ENCODE measurements around the gene MVB12B. TPM values are rescaled to one million over a fixed set of nuclear protein-coding genes. Genes with fewer than 3 reads are reported as not detected.

Gene MVB12B
- total and polyA plus RNA-seq, 8 donors: 2.6 to 6.7 (median 4.0) TPM

- WGBS, 2 donors: 99 to 100% methylated on average over 2 of the region's 2 CpGs
- no peak overlapping the region for H3K27ac ChIP-seq
- ATAC-seq: no peak
- no peak overlapping the region for H3K4me3 ChIP-seq
- no peaks in the 10 kb centered on the region for H3K4me1 ChIP-seq
- no peaks in the 10 kb centered on the region for H3K36me3 ChIP-seq
- no peak for FAIRE-seq
- intact Hi-C loops (cut with DNase I): no loop called here
- no peak for TF ChIP-seq CTCF (IDR thresholded peaks at IDR 0.05)
- DNase-seq: no peak
- no peaks in the 10 kb centered on the region for H3K27me3 ChIP-seq
- no peaks in the 10 kb centered on the region for H3K9me3 ChIP-seq
Observed at GRCh38 chr9:126417684-126418083, 91.1 kb downstream of the MVB12B start.

DNA sequence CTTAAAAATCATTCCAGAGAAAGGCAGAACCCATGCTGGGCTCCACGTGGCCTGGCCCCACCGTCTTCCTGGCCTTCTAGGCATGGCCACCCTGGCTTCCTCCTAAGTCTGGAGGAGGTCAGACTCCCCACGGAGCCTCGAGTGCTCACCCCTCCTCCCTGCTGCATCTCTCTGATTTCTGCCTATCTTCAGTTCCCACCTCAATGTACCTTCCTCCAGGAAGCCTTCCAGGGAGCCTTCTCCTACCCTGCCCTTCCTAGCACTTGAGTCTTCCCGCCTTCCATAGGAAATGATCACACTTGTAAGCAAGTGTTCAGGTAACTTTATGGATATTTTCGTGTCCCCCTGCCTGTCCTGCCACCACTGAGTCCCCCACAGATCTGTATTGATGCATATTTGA, 92.0 kb downstream of the MVB12B start:
- Histone ChIP-seq H3K27ac (no peak overlapping the region), H3K4me1 (no peaks in the 10 kb centered on the region), H3K9me3 (no peaks in the 10 kb centered on the region), H3K27me3 (no peaks in the 10 kb centered on the region), H3K36me3 (no peaks in the 10 kb centered on the region), H3K4me3 (no peak overlapping the region)
- DNase-seq (no peak), ATAC-seq (no peak), FAIRE-seq (no peak)
- intact Hi-C loops (cut with DNase I): no loop called here
- TF ChIP-seq CTCF (IDR thresholded peaks at IDR 0.05): no peak
- WGBS, 2 donors: 85 to 97% methylated on average over 6 of the region's 6 CpGs

- no peaks in the 10 kb centered on the region for H3K9me3 ChIP-seq
- intact Hi-C loops (cut with DNase I): no loop called here
- 32 to 40% methylated on average over 6 of the region's 6 CpGs for WGBS, 2 donors
- TF ChIP-seq CTCF (IDR thresholded peaks at IDR 0.05): no peak
- H3K4me3 ChIP-seq: no peak overlapping the region
- FAIRE-seq (no peak), DNase-seq (no peak), ATAC-seq (peak in 2 of 4 donors; percentile 5 to 17)
- no peak overlapping the region for H3K27ac ChIP-seq
- no peaks in the 10 kb centered on the region for H3K36me3 ChIP-seq
- no peaks in the 10 kb centered on the region for H3K27me3 ChIP-seq
- no peaks in the 10 kb centered on the region for H3K4me1 ChIP-seq
Observed at GRCh38 chr9:126419475-126419874, 92.8 kb downstream of the MVB12B start.

- H3K36me3 ChIP-seq: no peaks in the 10 kb centered on the region
- H3K27me3 ChIP-seq: no peaks in the 10 kb centered on the region
- no peaks in the 10 kb centered on the region for H3K9me3 ChIP-seq
- intact Hi-C loops (cut with DNase I): no loop called here
- WGBS, 2 donors: 87 to 94% methylated on average over 7 of the region's 7 CpGs
- no peak for TF ChIP-seq CTCF (IDR thresholded peaks at IDR 0.05)
- no peaks in the 10 kb centered on the region for H3K4me1 ChIP-seq
- H3K4me3 ChIP-seq: no peak overlapping the region
- DNase-seq (no peak), ATAC-seq (no peak), FAIRE-seq (no peak)
- H3K27ac ChIP-seq: peak overlapping the region in 1 of 4 donors; percentile 30
Observed at GRCh38 chr9:126420135-126420534, 93.5 kb downstream of the MVB12B start.

DNA sequence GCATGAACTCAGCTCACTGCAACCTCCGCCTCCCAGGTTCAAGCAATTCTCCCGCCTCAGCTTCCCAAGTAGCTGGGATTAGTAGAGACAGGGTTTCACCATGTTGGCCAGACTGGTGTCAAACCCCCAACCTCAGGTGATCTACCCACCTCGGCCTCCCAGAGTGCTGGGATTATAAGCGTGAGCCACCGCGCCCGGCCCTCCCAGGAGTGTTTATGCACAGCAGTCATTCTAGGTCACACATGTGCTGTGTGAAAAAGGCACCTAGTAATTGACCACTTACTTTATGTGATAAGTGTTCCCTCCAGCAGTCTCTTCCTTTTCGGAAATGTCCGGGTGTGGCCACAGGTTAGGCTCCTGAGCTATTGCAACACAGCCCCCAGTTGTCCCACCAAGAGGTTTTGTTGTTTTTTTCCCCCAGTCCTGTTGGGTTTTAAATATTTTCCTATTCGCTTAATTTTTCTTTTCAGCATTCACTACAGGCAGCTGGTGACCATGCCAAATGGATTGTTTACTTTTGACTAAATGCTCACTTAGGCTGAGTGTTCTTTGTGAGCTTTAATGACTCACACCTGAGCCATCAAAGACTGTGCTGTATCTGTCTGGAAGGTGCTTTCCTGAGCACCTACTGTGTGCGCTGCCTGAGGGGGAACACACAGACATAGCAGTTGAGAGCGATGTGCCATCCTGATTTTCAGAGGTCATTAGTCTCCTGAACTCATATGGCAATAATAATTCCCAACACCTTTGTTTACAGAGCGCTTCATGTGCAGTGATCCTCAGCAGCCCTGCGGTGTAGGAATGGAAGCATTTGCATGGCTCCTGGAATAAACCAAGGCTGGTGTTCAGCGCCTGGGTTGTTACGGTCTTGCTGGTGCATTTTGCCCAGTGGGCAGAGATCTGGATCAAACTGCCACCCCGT, 94.3 kb downstream of the MVB12B start:
- intact Hi-C loops (cut with DNase I): no loop called here
- no peaks in the 10 kb centered on the region for H3K27me3 ChIP-seq
- no peak for FAIRE-seq
- ATAC-seq: peak; percentile 62 to 89 (median 78)
- DNase-seq: no peak
- no peak for TF ChIP-seq CTCF (IDR thresholded peaks at IDR 0.05)
- H3K4me3 ChIP-seq: no peak overlapping the region
- 72 to 75% methylated on average over 17 of the region's 17 CpGs for WGBS, 2 donors
- H3K27ac ChIP-seq: peak overlapping the region in 3 of 4 donors; percentile 30 to 60 (median 33)
- no peaks in the 10 kb centered on the region for H3K36me3 ChIP-seq
- H3K9me3 ChIP-seq: no peaks in the 10 kb centered on the region
- no peaks in the 10 kb centered on the region for H3K4me1 ChIP-seq
